Panc1 (cell line): Measurements from ENCODE around the gene MLF1. TPM values are rescaled to one million over a fixed set of nuclear protein-coding genes. Genes with fewer than 3 reads are reported as not detected.

Source experiments
- ATAC-seq: fragments of 200-7000 bp; cut with Tn5 transposase; 2 replicates; pipeline ENCODE4 v1.9.1; 2020; ENCODE audit warnings: mild to moderate bottlenecking, moderate library complexity
- BruUV-seq: library from RNA; stranded (reverse); fragments of 400-500 nt; replicated peaks from 2 replicates; lab custom pipeline; 2021; lab: Mats Ljungman, UMichigan
- CTCF ChIA-PET: fragments of 300-600 bp; sonication (Branson Sonifier 250); formaldehyde crosslinking; loops from one replicate; lab custom pipeline; 2022; ENCODE audit warnings: antibody characterized with exemption; lab: Charles Lee
- POLR2A ChIA-PET: fragments of 300-600 bp; sonication (Branson Sonifier 250); formaldehyde crosslinking; loops from one replicate; lab custom pipeline; 2022; ENCODE audit warnings: antibody characterized with exemption; lab: Charles Lee
- DNase-seq: peaks from one replicate; pipeline ENCODE4 v3.0.0-alpha.2; 2010; ENCODE audit warnings: low read depth, low spot score
- H3K27ac ChIP-seq: 2 replicates; pipeline ENCODE4 v1.5.1; 2011; ENCODE audit warnings: mild to moderate bottlenecking, low read length, inconsistent platforms
- H3K27me3 ChIP-seq: fragments of 200-500 bp; sonication (Bioruptor generic); 2 replicates; pipeline ENCODE4 v1.6.0; 2014; ENCODE audit warnings: low read length, inconsistent platforms; ENCODE audit not compliant: control insufficient read depth, insufficient read depth
- H3K36me3 ChIP-seq: fragments of 200-500 bp; sonication (Bioruptor generic); 2 replicates; pipeline ENCODE4 v1.5.1; 2014; ENCODE audit warnings: inconsistent platforms, mild to moderate bottlenecking, low read length, moderate library complexity; ENCODE audit not compliant: control insufficient read depth, insufficient read depth
- H3K4me1 ChIP-seq: 2 replicates; pipeline ENCODE4 v1.5.1; 2011; ENCODE audit warnings: inconsistent platforms, mild to moderate bottlenecking, low read length, moderate library complexity; ENCODE audit not compliant: control insufficient read depth, insufficient read depth
- H3K4me3 ChIP-seq, 2 experiments: 2 replicates each; pipeline ENCODE4 v1.5.1; 2011 to 2012; ENCODE audit warnings: low read depth in 2 of 2, low read length in 2 of 2, mild to moderate bottlenecking in 2 of 2, inconsistent platforms in 1 of 2, moderate library complexity in 1 of 2
- H3K9me3 ChIP-seq: fragments of 200-500 bp; sonication (Bioruptor generic); 2 replicates; pipeline ENCODE4 v1.5.1; 2014; ENCODE audit warnings: low read depth, mild to moderate bottlenecking, inconsistent platforms, low read length, moderate library complexity; ENCODE audit not compliant: control insufficient read depth, insufficient read depth
- POLR2AphosphoS5 ChIP-seq: IDR thresholded peaks from 2 replicates; pipeline ENCODE4 v1.6.1; 2012; ENCODE audit warnings: mild to moderate bottlenecking, low read depth, low read length, moderate library complexity
- SIN3A ChIP-seq: IDR thresholded peaks from 2 replicates; pipeline ENCODE4 v1.6.1; 2012; ENCODE audit warnings: low read depth, mild to moderate bottlenecking, low read length, moderate library complexity, borderline replicate concordance; ENCODE audit not compliant: insufficient read depth
- TCF7L2 ChIP-seq: IDR thresholded peaks from 2 replicates; pipeline ENCODE4 v1.6.1; 2011; ENCODE audit warnings: mild to moderate bottlenecking, low read depth, low read length, inconsistent platforms
- in situ Hi-C: cut with HindIII; loops from 2 replicates; pipeline ENCODE4 v1.10.0; 2016; ENCODE audit warnings: low sequenced_read_pairs, low pct_unique_long_range_greater_than_20kb
- intact Hi-C: fragments of 100-400 bp; cut with micrococcal nuclease; formaldehyde crosslinking; loops from one replicate; pipeline ENCODE4 v1.10.0; 2022; ENCODE audit not compliant: unreplicated experiment
- total RNA-seq: library from RNA; stranded (reverse); gene quantifications from one replicate; pipeline ENCODE4 v1.2.1, GENCODE V29; 2021; ENCODE audit not compliant: unreplicated experiment
- TF ChIP-seq, protein P1 (sequence below): fragments of 450-650 bp; IDR thresholded peaks from 2 replicates; pipeline ENCODE4 v1.5.1; 2017; ENCODE audit warnings: mild to moderate bottlenecking
- TF ChIP-seq, protein P2 (sequence below), 2 experiments: IDR thresholded peaks; 2 replicates each; pipeline ENCODE4 v1.6.1; 2011 to 2012; ENCODE audit warnings: low read depth in 2 of 2, control low read depth in 1 of 2, low read length in 1 of 2, mild to moderate bottlenecking in 1 of 2, moderate library complexity in 1 of 2; ENCODE audit not compliant: insufficient read depth in 1 of 2

Gene MLF1
- total RNA-seq, 1 experiment from 2014 or later = 51.4 TPM

DNA sequence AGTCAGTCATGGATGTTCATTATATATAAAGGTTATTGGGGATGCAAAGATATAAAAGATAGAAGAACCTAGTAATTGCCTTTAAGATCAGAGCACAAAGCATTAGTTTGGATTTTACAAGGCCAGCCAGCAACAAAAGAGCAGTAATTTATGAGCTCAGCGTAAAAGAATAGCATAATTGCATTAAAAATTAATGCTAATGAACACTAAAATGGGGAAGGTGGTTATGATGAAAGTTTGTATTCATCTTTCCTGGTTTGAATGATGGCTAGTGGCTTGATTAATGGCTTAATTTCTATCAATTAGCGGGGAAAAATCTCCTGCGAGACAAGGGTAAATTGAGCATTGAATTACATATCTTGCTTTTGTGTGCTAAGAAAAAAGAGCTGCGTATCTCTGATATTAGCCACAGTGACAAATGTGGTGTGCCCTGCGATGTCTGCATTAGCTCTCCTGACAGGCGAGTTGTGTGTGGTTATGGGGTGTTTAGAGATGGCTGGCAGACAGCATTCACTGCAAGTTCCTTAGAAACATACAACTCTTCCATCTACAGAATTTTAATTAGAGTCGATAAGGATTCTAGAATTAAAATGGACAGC is 42.8 kb upstream of the MLF1 start:
- in situ Hi-C loops (no loop called here), intact Hi-C loops (loop anchor here (10.0 kb wide), 1 partner anchor 443 kb away; no protein-coding TSS in a partner anchor)
- ATAC-seq (no peak), DNase-seq (no peak)
- Histone ChIP-seq H3K4me1 (no peaks in the 10 kb centered on the region), H3K9me3 (no peaks in the 10 kb centered on the region), H3K36me3 (no peaks in the 10 kb centered on the region), H3K27ac (no peak overlapping the region), H3K4me3 (no peak overlapping the region), H3K27me3 (no peaks in the 10 kb centered on the region)
- BruUV-seq = no TSS peak
- ChIA-PET CTCF (no interaction called here), POLR2A (no interaction called here)
- TF ChIP-seq, protein P1, sequence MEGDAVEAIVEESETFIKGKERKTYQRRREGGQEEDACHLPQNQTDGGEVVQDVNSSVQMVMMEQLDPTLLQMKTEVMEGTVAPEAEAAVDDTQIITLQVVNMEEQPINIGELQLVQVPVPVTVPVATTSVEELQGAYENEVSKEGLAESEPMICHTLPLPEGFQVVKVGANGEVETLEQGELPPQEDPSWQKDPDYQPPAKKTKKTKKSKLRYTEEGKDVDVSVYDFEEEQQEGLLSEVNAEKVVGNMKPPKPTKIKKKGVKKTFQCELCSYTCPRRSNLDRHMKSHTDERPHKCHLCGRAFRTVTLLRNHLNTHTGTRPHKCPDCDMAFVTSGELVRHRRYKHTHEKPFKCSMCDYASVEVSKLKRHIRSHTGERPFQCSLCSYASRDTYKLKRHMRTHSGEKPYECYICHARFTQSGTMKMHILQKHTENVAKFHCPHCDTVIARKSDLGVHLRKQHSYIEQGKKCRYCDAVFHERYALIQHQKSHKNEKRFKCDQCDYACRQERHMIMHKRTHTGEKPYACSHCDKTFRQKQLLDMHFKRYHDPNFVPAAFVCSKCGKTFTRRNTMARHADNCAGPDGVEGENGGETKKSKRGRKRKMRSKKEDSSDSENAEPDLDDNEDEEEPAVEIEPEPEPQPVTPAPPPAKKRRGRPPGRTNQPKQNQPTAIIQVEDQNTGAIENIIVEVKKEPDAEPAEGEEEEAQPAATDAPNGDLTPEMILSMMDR = no peak
- TF ChIP-seq, protein P2, sequence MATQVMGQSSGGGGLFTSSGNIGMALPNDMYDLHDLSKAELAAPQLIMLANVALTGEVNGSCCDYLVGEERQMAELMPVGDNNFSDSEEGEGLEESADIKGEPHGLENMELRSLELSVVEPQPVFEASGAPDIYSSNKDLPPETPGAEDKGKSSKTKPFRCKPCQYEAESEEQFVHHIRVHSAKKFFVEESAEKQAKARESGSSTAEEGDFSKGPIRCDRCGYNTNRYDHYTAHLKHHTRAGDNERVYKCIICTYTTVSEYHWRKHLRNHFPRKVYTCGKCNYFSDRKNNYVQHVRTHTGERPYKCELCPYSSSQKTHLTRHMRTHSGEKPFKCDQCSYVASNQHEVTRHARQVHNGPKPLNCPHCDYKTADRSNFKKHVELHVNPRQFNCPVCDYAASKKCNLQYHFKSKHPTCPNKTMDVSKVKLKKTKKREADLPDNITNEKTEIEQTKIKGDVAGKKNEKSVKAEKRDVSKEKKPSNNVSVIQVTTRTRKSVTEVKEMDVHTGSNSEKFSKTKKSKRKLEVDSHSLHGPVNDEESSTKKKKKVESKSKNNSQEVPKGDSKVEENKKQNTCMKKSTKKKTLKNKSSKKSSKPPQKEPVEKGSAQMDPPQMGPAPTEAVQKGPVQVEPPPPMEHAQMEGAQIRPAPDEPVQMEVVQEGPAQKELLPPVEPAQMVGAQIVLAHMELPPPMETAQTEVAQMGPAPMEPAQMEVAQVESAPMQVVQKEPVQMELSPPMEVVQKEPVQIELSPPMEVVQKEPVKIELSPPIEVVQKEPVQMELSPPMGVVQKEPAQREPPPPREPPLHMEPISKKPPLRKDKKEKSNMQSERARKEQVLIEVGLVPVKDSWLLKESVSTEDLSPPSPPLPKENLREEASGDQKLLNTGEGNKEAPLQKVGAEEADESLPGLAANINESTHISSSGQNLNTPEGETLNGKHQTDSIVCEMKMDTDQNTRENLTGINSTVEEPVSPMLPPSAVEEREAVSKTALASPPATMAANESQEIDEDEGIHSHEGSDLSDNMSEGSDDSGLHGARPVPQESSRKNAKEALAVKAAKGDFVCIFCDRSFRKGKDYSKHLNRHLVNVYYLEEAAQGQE (IDR thresholded peaks at IDR 0.05; ENCODE audit: insufficient read depth in 1 of 2, low read depth in 2 of 2, low read length in 1 of 2) = no peak
- TF ChIP-seq TCF7L2 = no peak
- no peak for TF ChIP-seq POLR2AphosphoS5
- no peak for TF ChIP-seq SIN3A

DNA sequence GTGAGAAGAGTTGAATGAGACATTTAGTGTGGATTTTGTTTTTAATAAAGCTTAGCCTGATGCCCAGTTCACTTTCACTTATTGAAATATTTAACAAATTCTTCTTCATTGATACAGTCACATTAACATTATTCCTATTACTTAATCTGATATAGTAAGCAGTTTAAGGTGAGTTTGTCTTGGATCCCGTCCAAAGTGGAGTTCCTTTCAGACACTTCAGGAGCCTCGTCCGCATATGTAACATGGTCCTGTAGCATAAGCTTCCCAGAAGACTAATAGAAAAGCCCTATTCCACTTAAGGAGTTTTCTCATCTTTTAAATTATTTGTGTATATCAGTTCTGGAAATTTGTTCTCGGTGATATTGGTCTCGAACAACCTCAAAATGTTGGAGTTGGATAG is 39.7 kb upstream of the MLF1 start:
- Histone ChIP-seq H3K4me3 (no peak overlapping the region), H3K27ac (no peak overlapping the region), H3K9me3 (no peaks in the 10 kb centered on the region), H3K36me3 (no peaks in the 10 kb centered on the region; the same call in 1 of the 2 replicates), H3K4me1 (no peaks in the 10 kb centered on the region), H3K27me3 (no peaks in the 10 kb centered on the region)
- ChIA-PET POLR2A (interaction anchor here (0.5 to 0.7 kb wide), 2 partner anchors 23 to 407 kb away, joined by 5 to 6 read pairs; no protein-coding TSS in a partner anchor), CTCF (no interaction called here)
- BruUV-seq = no TSS peak
- DNase-seq (no peak), ATAC-seq (no peak)
- in situ Hi-C loops = no loop called here
- intact Hi-C loops = loop anchor here (5.0 to 10.0 kb wide), 4 partner anchors 97 to 997 kb away; no protein-coding TSS in a partner anchor
- TF ChIP-seq TCF7L2 (no peak), POLR2AphosphoS5 (no peak), SIN3A (no peak)
- TF ChIP-seq, protein P2 (IDR thresholded peaks at IDR 0.05; ENCODE audit: insufficient read depth in 1 of 2, low read depth in 2 of 2, low read length in 1 of 2) = no peak
- TF ChIP-seq, protein P1 = no peak
